ENCODE measurements around the gene CDH4.
A peak's percentile ranks its signal among the peaks of the same experiment; 100 is the strongest.

CDH4 gene

GRCh38 chr20:61772828-61773631, 521.0 kb downstream of the CDH4 start:
- DNase-seq (ENCODE audit: low read depth, low spot score) = no peak
- no peak overlapping the region for H3K27ac ChIP-seq

GRCh38 chr20:61773926-61774587, 522.0 kb downstream of the CDH4 start:
- DNase-seq (ENCODE audit: low read depth, low spot score) = no peak
- no peak overlapping the region for H3K27ac ChIP-seq

- H3K27ac ChIP-seq = no peak overlapping the region
- DNase-seq (ENCODE audit: low read depth, low spot score) = no peak
Measured at GRCh38 chr20:61775423-61775822, 523.4 kb downstream of the CDH4 start.

- DNase-seq (ENCODE audit: low read depth, low spot score) = no peak
- no peak overlapping the region for H3K27ac ChIP-seq
Measured at GRCh38 chr20:61776491-61777075, 524.5 kb downstream of the CDH4 start.

- DNase-seq (ENCODE audit: low read depth, low spot score) = no peak
- H3K27ac ChIP-seq = no peak overlapping the region
Measured at GRCh38 chr20:61777773-61778494, 525.9 kb downstream of the CDH4 start.

GRCh38 chr20:61778495-61778863, 526.4 kb downstream of the CDH4 start:
- no peak overlapping the region for H3K27ac ChIP-seq
- no peak for DNase-seq (ENCODE audit: low read depth, low spot score)

GRCh38 chr20:61779176-61779965, 527.3 kb downstream of the CDH4 start:
- H3K27ac ChIP-seq = no peak overlapping the region
- DNase-seq (ENCODE audit: low read depth, low spot score) = no peak

- DNase-seq (ENCODE audit: low read depth, low spot score) = no peak
- no peak overlapping the region for H3K27ac ChIP-seq
Measured at GRCh38 chr20:61780066-61780465, 528.0 kb downstream of the CDH4 start.

- no peak for DNase-seq (ENCODE audit: low read depth, low spot score)
- H3K27ac ChIP-seq = no peak overlapping the region
Measured at GRCh38 chr20:61784801-61785566, 532.9 kb downstream of the CDH4 start.

GRCh38 chr20:61785567-61785816, 533.4 kb downstream of the CDH4 start:
- no peak overlapping the region for H3K27ac ChIP-seq
- DNase-seq (ENCODE audit: low read depth, low spot score) = no peak

GRCh38 chr20:61786230-61786629, 534.2 kb downstream of the CDH4 start:
- no peak overlapping the region for H3K27ac ChIP-seq
- DNase-seq (ENCODE audit: low read depth, low spot score) = no peak

GRCh38 chr20:61788343-61788742, 536.3 kb downstream of the CDH4 start:
- no peak overlapping the region for H3K27ac ChIP-seq
- no peak for DNase-seq (ENCODE audit: low read depth, low spot score)

GRCh38 chr20:61789329-61789728, 537.3 kb downstream of the CDH4 start:
- DNase-seq (ENCODE audit: low read depth, low spot score) = peak; percentile 70
- H3K27ac ChIP-seq = no peak overlapping the region

GRCh38 chr20:61790116-61790827, 538.2 kb downstream of the CDH4 start:
- no peak overlapping the region for H3K27ac ChIP-seq
- no peak for DNase-seq (ENCODE audit: low read depth, low spot score)

- DNase-seq (ENCODE audit: low read depth, low spot score) = no peak
- no peak overlapping the region for H3K27ac ChIP-seq
Measured at GRCh38 chr20:61791995-61792394, 539.9 kb downstream of the CDH4 start.

GRCh38 chr20:61795669-61796630, 543.9 kb downstream of the CDH4 start:
- no peak for DNase-seq (ENCODE audit: low read depth, low spot score)
- H3K27ac ChIP-seq = no peak overlapping the region

GRCh38 chr20:61796738-61797137, 544.7 kb downstream of the CDH4 start:
- DNase-seq (ENCODE audit: low read depth, low spot score) = no peak
- no peak overlapping the region for H3K27ac ChIP-seq

GRCh38 chr20:61797200-61797599, 545.1 kb downstream of the CDH4 start:
- H3K27ac ChIP-seq = no peak overlapping the region
- no peak for DNase-seq (ENCODE audit: low read depth, low spot score)
